OCI-LY1 (cell line): ENCODE measurements around the gene HIP1R.

Source experiments
- H2AFZ ChIP-seq: fragments of 200-600 bp; sonication (generic), shearing (Covaris generic); 2 replicates; pipeline ENCODE4 v1.6.0; 2014; ENCODE audit warnings: antibody characterized with exemption, mild to moderate bottlenecking, low read length
- H3F3A ChIP-seq: fragments of 200-600 bp; sonication (generic), shearing (Covaris generic); 2 replicates; pipeline ENCODE4 v1.6.0; 2014; ENCODE audit warnings: mild to moderate bottlenecking, antibody characterized with exemption, low read length, moderate library complexity; ENCODE audit not compliant: insufficient read depth
- H3K27ac ChIP-seq: fragments of 200-600 bp; sonication (generic); 2 replicates; pipeline ENCODE4 v1.5.1; 2014; ENCODE audit warnings: low read length, mixed run types, mild to moderate bottlenecking, low read depth; ENCODE audit not compliant: poor library complexity, severe bottlenecking
- H3K27me3 ChIP-seq: fragments of 200-600 bp; sonication (generic); 2 replicates; pipeline ENCODE4 v1.6.0; 2014; ENCODE audit warnings: antibody characterized with exemption, mild to moderate bottlenecking, low read length, moderate library complexity; ENCODE audit not compliant: insufficient read depth
- H3K36me3 ChIP-seq: fragments of 200-600 bp; sonication (generic); 2 replicates; pipeline ENCODE4 v1.6.1; 2014; ENCODE audit warnings: mild to moderate bottlenecking, antibody characterized with exemption, low read length, moderate library complexity, mixed read lengths; ENCODE audit not compliant: insufficient read depth
- H3K4me1 ChIP-seq: fragments of 200-600 bp; sonication (generic); 2 replicates; pipeline ENCODE4 v1.5.1; 2014; ENCODE audit warnings: mild to moderate bottlenecking, low read length, moderate library complexity; ENCODE audit not compliant: insufficient read depth, severe bottlenecking
- H3K4me2 ChIP-seq: fragments of 200-600 bp; sonication (generic), shearing (Covaris generic); 2 replicates; pipeline ENCODE4 v1.6.1; 2014; ENCODE audit warnings: low read length
- H3K4me3 ChIP-seq: fragments of 200-600 bp; sonication (generic); 2 replicates; pipeline ENCODE4 v1.5.1; 2014; ENCODE audit warnings: low read length, low read depth, mild to moderate bottlenecking, mixed read lengths; ENCODE audit not compliant: poor library complexity, severe bottlenecking
- H3K79me2 ChIP-seq: fragments of 200-600 bp; shearing (Covaris generic); 2 replicates; pipeline ENCODE4 v1.6.1; 2016; ENCODE audit warnings: mixed run types, low read length, mixed read lengths; ENCODE audit not compliant: insufficient read depth
- H3K9ac ChIP-seq: fragments of 200-600 bp; sonication (generic), shearing (Covaris generic); 2 replicates; pipeline ENCODE4 v1.6.1; 2014; ENCODE audit warnings: mild to moderate bottlenecking, low read length, mixed read lengths
- H3K9me2 ChIP-seq: fragments of 200-600 bp; sonication (generic), shearing (Covaris generic); 2 replicates; pipeline ENCODE4 v1.6.1; 2014; ENCODE audit warnings: low read depth, mild to moderate bottlenecking, low read length, mixed read lengths
- H3K9me3 ChIP-seq: fragments of 200-600 bp; shearing (Covaris generic); 2 replicates; pipeline ENCODE4 v1.6.1; 2014; ENCODE audit warnings: low read length, mixed read lengths
- H4K20me1 ChIP-seq: fragments of 200-600 bp; sonication (generic), shearing (Covaris generic); 2 replicates; pipeline ENCODE4 v1.6.0; 2016; ENCODE audit warnings: mild to moderate bottlenecking, low read length; ENCODE audit not compliant: insufficient read depth
- EZH2 ChIP-seq: fragments of 200-600 bp; sonication (generic), shearing (Covaris generic); IDR thresholded peaks from 2 replicates; pipeline ENCODE4 v1.8.0; 2017; ENCODE audit warnings: borderline replicate concordance, mixed run types, mild to moderate bottlenecking, antibody characterized with exemption, low read length, moderate library complexity, mixed read lengths
- TF ChIP-seq, protein P1 (sequence below): fragments of 200-600 bp; sonication (generic), shearing (Covaris generic); IDR thresholded peaks from 2 replicates; pipeline ENCODE4 v1.5.1; 2017; ENCODE audit warnings: mild to moderate bottlenecking, antibody characterized with exemption, low read length, moderate library complexity, mixed read lengths

The HIP1R gene

GRCh38 chr12:122807651-122808050 lies 27.6 kb upstream of the HIP1R start:
- Histone ChIP-seq H3K36me3 (no peaks in the 10 kb centered on the region; the same call in 1 of the 2 replicates), H2AFZ (no peak overlapping the region), H3K4me2 (no peak overlapping the region), H3K9ac (no peak overlapping the region), H3K27ac (no peak overlapping the region), H3K9me2 (no peaks in the 10 kb centered on the region), H4K20me1 (no peaks in the 10 kb centered on the region), H3K9me3 (no peaks in the 10 kb centered on the region), H3F3A (no peaks in the 10 kb centered on the region), H3K27me3 (no peaks in the 10 kb centered on the region), H3K4me1 (no peaks in the 10 kb centered on the region), H3K4me3 (no peak overlapping the region), H3K79me2 (no peaks in the 10 kb centered on the region)
- no peak for TF ChIP-seq EZH2
- TF ChIP-seq, protein P1, sequence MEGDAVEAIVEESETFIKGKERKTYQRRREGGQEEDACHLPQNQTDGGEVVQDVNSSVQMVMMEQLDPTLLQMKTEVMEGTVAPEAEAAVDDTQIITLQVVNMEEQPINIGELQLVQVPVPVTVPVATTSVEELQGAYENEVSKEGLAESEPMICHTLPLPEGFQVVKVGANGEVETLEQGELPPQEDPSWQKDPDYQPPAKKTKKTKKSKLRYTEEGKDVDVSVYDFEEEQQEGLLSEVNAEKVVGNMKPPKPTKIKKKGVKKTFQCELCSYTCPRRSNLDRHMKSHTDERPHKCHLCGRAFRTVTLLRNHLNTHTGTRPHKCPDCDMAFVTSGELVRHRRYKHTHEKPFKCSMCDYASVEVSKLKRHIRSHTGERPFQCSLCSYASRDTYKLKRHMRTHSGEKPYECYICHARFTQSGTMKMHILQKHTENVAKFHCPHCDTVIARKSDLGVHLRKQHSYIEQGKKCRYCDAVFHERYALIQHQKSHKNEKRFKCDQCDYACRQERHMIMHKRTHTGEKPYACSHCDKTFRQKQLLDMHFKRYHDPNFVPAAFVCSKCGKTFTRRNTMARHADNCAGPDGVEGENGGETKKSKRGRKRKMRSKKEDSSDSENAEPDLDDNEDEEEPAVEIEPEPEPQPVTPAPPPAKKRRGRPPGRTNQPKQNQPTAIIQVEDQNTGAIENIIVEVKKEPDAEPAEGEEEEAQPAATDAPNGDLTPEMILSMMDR: no peak

GRCh38 chr12:122811777-122812176 lies 23.5 kb upstream of the HIP1R start:
- Histone ChIP-seq H3K4me2 (no peak overlapping the region), H3K9ac (no peak overlapping the region), H3K4me3 (no peak overlapping the region), H3K27me3 (no peaks in the 10 kb centered on the region), H3F3A (peaks cover 3% of the 10 kb centered on the region; the same call in 1 of the 2 replicates), H3K79me2 (no peaks in the 10 kb centered on the region), H3K27ac (no peak overlapping the region), H3K9me2 (no peaks in the 10 kb centered on the region), H4K20me1 (no peaks in the 10 kb centered on the region), H3K4me1 (peaks cover 9% of the 10 kb centered on the region), H3K36me3 (no peaks in the 10 kb centered on the region; the same call in 1 of the 2 replicates), H3K9me3 (no peaks in the 10 kb centered on the region), H2AFZ (no peak overlapping the region)
- no peak for TF ChIP-seq EZH2
- TF ChIP-seq, protein P1: no peak

DNA sequence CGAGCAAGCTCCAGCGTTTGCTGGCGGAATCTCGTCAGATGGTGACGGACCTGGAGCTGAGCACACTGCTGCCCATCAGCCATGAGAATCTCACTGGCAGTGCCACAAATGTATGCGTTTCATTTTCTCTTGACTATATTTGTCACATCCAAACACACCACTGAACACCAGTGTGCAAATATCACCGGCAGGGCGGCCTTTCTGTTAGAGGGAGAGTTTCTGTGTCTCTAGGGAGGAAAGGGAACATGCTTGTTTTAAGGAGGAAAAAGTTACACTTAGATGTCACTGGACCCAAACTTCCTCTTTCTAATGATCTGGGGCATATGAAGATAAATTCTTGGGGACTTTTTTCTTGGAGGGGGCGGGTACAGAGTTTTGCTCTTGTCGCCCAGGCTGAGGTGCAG lies 21.9 kb upstream of the HIP1R start:
- no peaks in the 10 kb centered on the region; the same call in 1 of the 2 replicates for H3K36me3 ChIP-seq
- H4K20me1 ChIP-seq: no peaks in the 10 kb centered on the region
- H3K9ac ChIP-seq: no peak overlapping the region; the same call in 1 of the 2 replicates
- no peak overlapping the region for H2AFZ ChIP-seq
- no peaks in the 10 kb centered on the region for H3K9me2 ChIP-seq
- no peaks in the 10 kb centered on the region for H3K27me3 ChIP-seq
- peak overlapping the region; percentile 70 for H3K4me2 ChIP-seq
- H3F3A ChIP-seq: peaks cover 3% of the 10 kb centered on the region; the same call in 1 of the 2 replicates
- TF ChIP-seq EZH2: no peak
- TF ChIP-seq, protein P1: peak; percentile 23; the same call in 1 of the 2 replicates
- H3K27ac ChIP-seq: no peak overlapping the region
- H3K4me1 ChIP-seq: peaks cover 9% of the 10 kb centered on the region
- H3K9me3 ChIP-seq: no peaks in the 10 kb centered on the region
- no peaks in the 10 kb centered on the region for H3K79me2 ChIP-seq
- H3K4me3 ChIP-seq: peak overlapping the region; percentile 23
